Colonic mucosa (tissue), 4 donors: ENCODE data around the gene SYT1. TPM values are rescaled to one million over a fixed set of nuclear protein-coding genes. Genes with fewer than 3 reads are reported as not detected.
A peak's percentile ranks its signal among the peaks of the same experiment; 100 is the strongest.
"Not testable (repeated sequence)": the region's sequence is repeated elsewhere in the genome, so short reads cannot be mapped to it uniquely, and the experiment has no call there.

Experiments
- DNase-seq: peaks from one replicate; pipeline ENCODE4 v3.0.0-alpha.2; 2020
- H3K27ac ChIP-seq: fragments of 200-600 bp; one replicate; pipeline ENCODE4 v1.8.0; 2021
- H3K27me3 ChIP-seq: fragments of 200-600 bp; one replicate; pipeline ENCODE4 v1.8.0; 2021
- H3K36me3 ChIP-seq: fragments of 200-600 bp; one replicate; pipeline ENCODE4 v1.8.0; 2021
- H3K4me1 ChIP-seq: fragments of 200-600 bp; one replicate; pipeline ENCODE4 v1.8.0; 2021; ENCODE audit warnings: mild to moderate bottlenecking
- H3K4me3 ChIP-seq: fragments of 200-600 bp; one replicate; pipeline ENCODE4 v1.8.0; 2021
- H3K9ac ChIP-seq, 2 donors: one replicate each; pipeline ENCODE4 v1.7.0; 2013; ENCODE audit warnings: control low read depth in 2 of 2, low read depth in 2 of 2, low read length in 2 of 2
- H3K9me3 ChIP-seq: fragments of 200-600 bp; one replicate; pipeline ENCODE4 v1.8.0; 2021
- CTCF ChIP-seq: fragments of 200-600 bp; IDR thresholded peaks from one replicate; pipeline ENCODE4 v1.8.0; 2022; ENCODE audit warnings: antibody characterized with exemption, mild to moderate bottlenecking
- intact Hi-C: fragments of 100-400 bp; cut with DNase I; formaldehyde crosslinking; loops from one replicate; pipeline ENCODE4 v1.14.1; 2022
- total RNA-seq, 2 donors: library from RNA; stranded (reverse); fragmentation: NEBNext Ultra II Directional in 1 of 2; extraction: Animal tissue kit (Norgen Biotek cat#: 25700) in 1 of 2; gene quantifications; one replicate each; pipeline ENCODE4 v1.2.1, GENCODE V29; 2021
- donor health status: healthy.
- donor health status: DM: no; HTN: no; CAD: no.
- donor health status: DM: no; HTN: no; CAD: no.

The SYT1 gene
- total RNA-seq, 2 donors from 2014 or later, result 0.94 to 3.2 TPM

GRCh38 chr12:78835493-78835892, 29.1 kb upstream of the SYT1 start:
- intact Hi-C loops, result no loop called here
- DNase-seq, result no peak
- Histone ChIP-seq H3K27me3 (no peaks in the 10 kb centered on the region), H3K27ac (no peak overlapping the region), H3K4me3 (no peak overlapping the region), H3K4me1 (no peaks in the 10 kb centered on the region), H3K9me3 (no peaks in the 10 kb centered on the region), H3K36me3 (no peaks in the 10 kb centered on the region), H3K9ac (no peak overlapping the region)
- no peak for TF ChIP-seq CTCF

- intact Hi-C loops, H3K36me3 ChIP-seq, H3K4me1 ChIP-seq, DNase-seq, H3K4me3 ChIP-seq, H3K27ac ChIP-seq, H3K9me3 ChIP-seq, H3K9ac ChIP-seq, H3K27me3 ChIP-seq: not testable (repeated sequence)
These were observed 24.0 kb upstream of the SYT1 start for GRCh38 chr12:78840518-78841019.

- Histone ChIP-seq H3K27me3 (no peaks in the 10 kb centered on the region), H3K4me1 (no peaks in the 10 kb centered on the region), H3K36me3 (no peaks in the 10 kb centered on the region), H3K4me3 (no peak overlapping the region), H3K9me3 (no peaks in the 10 kb centered on the region), H3K9ac (no peak overlapping the region), H3K27ac (no peak overlapping the region)
- TF ChIP-seq CTCF, result no peak
- intact Hi-C loops, result no loop called here
- DNase-seq, result no peak
These were observed 11.3 kb upstream of the SYT1 start for GRCh38 chr12:78853231-78853630.

GRCh38 chr12:78863482-78864402, 832 bp upstream of the SYT1 start:
- Histone ChIP-seq H3K9ac (no peak overlapping the region), H3K27ac (no peak overlapping the region), H3K9me3 (no peaks in the 10 kb centered on the region), H3K4me3 (peak overlapping the region; percentile 36), H3K36me3 (no peaks in the 10 kb centered on the region), H3K27me3 (peaks cover 3% of the 10 kb centered on the region), H3K4me1 (no peaks in the 10 kb centered on the region)
- TF ChIP-seq CTCF, result no peak
- intact Hi-C loops, result no loop called here
- peak; percentile 62 for DNase-seq

GRCh38 chr12:78864870-78865463, 393 bp downstream of the SYT1 start:
- Histone ChIP-seq H3K9ac (no peak overlapping the region), H3K27ac (no peak overlapping the region)

More at GRCh38 chr12:78864870-78865463, 393 bp downstream of the SYT1 start:
- Histone ChIP-seq H3K4me1 (no peaks in the 10 kb centered on the region), H3K4me3 (peak overlapping the region; percentile 36), H3K27me3 (peaks cover 3% of the 10 kb centered on the region), H3K36me3 (no peaks in the 10 kb centered on the region), H3K9me3 (no peaks in the 10 kb centered on the region)
- TF ChIP-seq CTCF, result no peak
- intact Hi-C loops, result no loop called here
- no peak for DNase-seq
